HCT116 (cell line): ENCODE data around the gene ZBBX.

Experiments
- EZH2 ChIP-seq: fragments of 200-600 bp; sonication (generic); IDR thresholded peaks from 2 replicates; pipeline ENCODE4 v1.6.1; 2017; ENCODE audit warnings: antibody characterized with exemption, mixed run types
- EZH2phosphoT487 ChIP-seq: fragments of 200-600 bp; IDR thresholded peaks from 2 replicates; pipeline ENCODE4 v1.6.1; 2018; ENCODE audit warnings: antibody characterized with exemption, borderline replicate concordance
- POLR2A ChIP-seq: IDR thresholded peaks from 2 replicates; pipeline ENCODE4 v1.7.0; 2011; ENCODE audit warnings: borderline replicate concordance; ENCODE audit not compliant: insufficient read depth, insufficient read length; ENCODE audit errors: extremely low read depth
- TF ChIP-seq, protein P1 (sequence below), 3 experiments: fragments of 200-600 bp in 1 of 3; sonication (generic) in 1 of 3; IDR thresholded peaks in 2 of 3; conservative IDR thresholded peaks in 1 of 3; 2 replicates each; pipeline ENCODE4 v1.5.1; 2012 to 2017; ENCODE audit warnings: low read depth in 2 of 3, low read length in 2 of 3, antibody characterized with exemption in 1 of 3, borderline replicate concordance in 1 of 3, control low read depth in 1 of 3, mild to moderate bottlenecking in 1 of 3, mixed read lengths in 1 of 3, mixed run types in 1 of 3, moderate library complexity in 1 of 3; ENCODE audit not compliant: insufficient read depth in 1 of 3

DNA sequence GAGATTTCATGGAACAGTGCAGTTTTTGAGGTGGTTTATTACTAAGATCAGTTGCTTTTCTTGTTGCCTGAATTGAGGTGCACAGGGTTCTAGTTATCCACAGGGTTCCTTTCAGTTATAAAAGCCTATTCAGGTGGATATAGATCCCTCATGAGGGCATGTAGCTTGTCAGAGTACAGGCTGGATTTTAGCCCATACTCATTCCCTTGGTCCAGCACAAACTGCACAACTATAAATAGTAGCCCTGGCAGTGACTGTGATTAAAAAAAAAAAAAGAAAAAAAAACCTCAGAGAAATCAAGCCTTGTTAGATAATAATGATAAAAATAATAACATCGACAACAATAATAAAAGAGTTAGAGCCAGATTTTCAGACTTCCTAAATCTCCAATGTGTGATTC is 154.3 kb downstream of the ZBBX start:
- no peak for TF ChIP-seq EZH2phosphoT487
- TF ChIP-seq EZH2, result no peak
- TF ChIP-seq POLR2A, result no peak
- TF ChIP-seq, protein P1, sequence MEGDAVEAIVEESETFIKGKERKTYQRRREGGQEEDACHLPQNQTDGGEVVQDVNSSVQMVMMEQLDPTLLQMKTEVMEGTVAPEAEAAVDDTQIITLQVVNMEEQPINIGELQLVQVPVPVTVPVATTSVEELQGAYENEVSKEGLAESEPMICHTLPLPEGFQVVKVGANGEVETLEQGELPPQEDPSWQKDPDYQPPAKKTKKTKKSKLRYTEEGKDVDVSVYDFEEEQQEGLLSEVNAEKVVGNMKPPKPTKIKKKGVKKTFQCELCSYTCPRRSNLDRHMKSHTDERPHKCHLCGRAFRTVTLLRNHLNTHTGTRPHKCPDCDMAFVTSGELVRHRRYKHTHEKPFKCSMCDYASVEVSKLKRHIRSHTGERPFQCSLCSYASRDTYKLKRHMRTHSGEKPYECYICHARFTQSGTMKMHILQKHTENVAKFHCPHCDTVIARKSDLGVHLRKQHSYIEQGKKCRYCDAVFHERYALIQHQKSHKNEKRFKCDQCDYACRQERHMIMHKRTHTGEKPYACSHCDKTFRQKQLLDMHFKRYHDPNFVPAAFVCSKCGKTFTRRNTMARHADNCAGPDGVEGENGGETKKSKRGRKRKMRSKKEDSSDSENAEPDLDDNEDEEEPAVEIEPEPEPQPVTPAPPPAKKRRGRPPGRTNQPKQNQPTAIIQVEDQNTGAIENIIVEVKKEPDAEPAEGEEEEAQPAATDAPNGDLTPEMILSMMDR (IDR thresholded peaks at IDR 0.05 in 2 of 3, conservative IDR thresholded peaks at IDR 0.05 in 1 of 3; ENCODE audit: borderline replicate concordance in 1 of 3, insufficient read depth in 1 of 3, low read depth in 2 of 3, low read length in 2 of 3), result no peak
